ENCODE results near the gene PCYOX1L.
"Not testable (repeated sequence)": the region's sequence is repeated elsewhere in the genome, so short reads cannot be mapped to it uniquely, and the experiment has no call there.

Gene PCYOX1L

GRCh38 chr5:149387081-149387631, 29.3 kb downstream of the PCYOX1L start:
- DNase-seq (ENCODE audit: low read depth) = no peak

GRCh38 chr5:149387982-149388381, 30.1 kb downstream of the PCYOX1L start:
- no peak for DNase-seq (ENCODE audit: low read depth)

GRCh38 chr5:149388498-149389190, 30.8 kb downstream of the PCYOX1L start:
- DNase-seq (ENCODE audit: low read depth) = no peak

- no peak for DNase-seq (ENCODE audit: low read depth)
Observed at GRCh38 chr5:149389552-149390495, 32.0 kb downstream of the PCYOX1L start.

GRCh38 chr5:149391076-149391475, 33.2 kb downstream of the PCYOX1L start:
- DNase-seq (ENCODE audit: low read depth) = not testable (repeated sequence)

- DNase-seq (ENCODE audit: low read depth) = no peak
Observed at GRCh38 chr5:149391524-149391923, 33.7 kb downstream of the PCYOX1L start.

GRCh38 chr5:149392718-149393117, 34.9 kb downstream of the PCYOX1L start:
- DNase-seq (ENCODE audit: low read depth) = no peak

- DNase-seq (ENCODE audit: low read depth) = not testable (repeated sequence)
Observed at GRCh38 chr5:149394996-149395395, 37.1 kb downstream of the PCYOX1L start.

GRCh38 chr5:149397530-149397929, 39.7 kb downstream of the PCYOX1L start:
- no peak for DNase-seq (ENCODE audit: low read depth)

- DNase-seq (ENCODE audit: low read depth) = not testable (repeated sequence)
Observed at GRCh38 chr5:149398747-149399266, 41.0 kb downstream of the PCYOX1L start.

- DNase-seq (ENCODE audit: low read depth) = no peak
Observed at GRCh38 chr5:149399775-149400174, 41.9 kb downstream of the PCYOX1L start.

- DNase-seq (ENCODE audit: low read depth) = no peak
Observed at GRCh38 chr5:149400304-149400703, 42.5 kb downstream of the PCYOX1L start.

- DNase-seq (ENCODE audit: low read depth) = no peak
Observed at GRCh38 chr5:149401051-149401450, 43.2 kb downstream of the PCYOX1L start.

- DNase-seq (ENCODE audit: low read depth) = no peak
Observed at GRCh38 chr5:149402291-149402690, 44.4 kb downstream of the PCYOX1L start.

- no peak for DNase-seq (ENCODE audit: low read depth)
Observed at GRCh38 chr5:149403923-149404745, 46.3 kb downstream of the PCYOX1L start.

GRCh38 chr5:149404746-149405549, 47.1 kb downstream of the PCYOX1L start:
- no peak for DNase-seq (ENCODE audit: low read depth)

- DNase-seq (ENCODE audit: low read depth) = no peak
Observed at GRCh38 chr5:149405550-149406202, 47.8 kb downstream of the PCYOX1L start.

GRCh38 chr5:149406203-149406978, 48.5 kb downstream of the PCYOX1L start:
- no peak for DNase-seq (ENCODE audit: low read depth)

GRCh38 chr5:149406979-149407306, 49.1 kb downstream of the PCYOX1L start:
- no peak for DNase-seq (ENCODE audit: low read depth)

Measured in stimulated activated CD8-positive, alpha-beta memory T cell treated with anti-CD3 and anti-CD28 coated beads, Interleukin-12 subunit alpha, Interleukin-12 subunit beta, amount 100 ng/mL, for 1 hour (primary cell).